GM18508 (cell line): ENCODE results near the gene TRIP13.
"Not testable (repeated sequence)": the region's sequence is repeated elsewhere in the genome, so short reads cannot be mapped to it uniquely, and the experiment has no call there.

Experiments
- ATAC-seq: cut with Tn5 transposase; IDR thresholded peaks from one replicate; pipeline ENCODE4 v1.9.1; 2021; ENCODE audit warnings: moderate number of reproducible peaks; ENCODE audit not compliant: insufficient read depth, unreplicated experiment

Gene TRIP13

DNA sequence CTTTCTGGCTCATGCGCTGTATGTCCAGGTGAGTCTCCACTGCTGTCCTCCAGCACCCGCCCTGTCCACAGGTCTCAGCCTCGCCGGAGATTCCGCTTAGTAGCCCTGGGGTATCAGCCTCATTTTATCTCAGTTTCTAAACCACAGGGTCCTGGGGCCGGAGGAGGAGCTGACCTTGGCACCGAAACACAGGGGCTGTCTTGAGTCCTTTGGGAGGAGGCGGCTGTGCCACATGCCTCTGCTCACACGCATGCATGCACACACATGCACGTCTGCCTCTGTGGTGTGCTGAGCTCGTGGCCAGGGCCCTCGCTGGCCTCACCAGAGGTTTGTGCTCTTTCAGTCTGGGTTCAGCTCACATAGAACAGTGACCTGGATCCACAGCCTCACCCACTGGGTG, 23.3 kb downstream of the TRIP13 start:
- ATAC-seq, result no peak

DNA sequence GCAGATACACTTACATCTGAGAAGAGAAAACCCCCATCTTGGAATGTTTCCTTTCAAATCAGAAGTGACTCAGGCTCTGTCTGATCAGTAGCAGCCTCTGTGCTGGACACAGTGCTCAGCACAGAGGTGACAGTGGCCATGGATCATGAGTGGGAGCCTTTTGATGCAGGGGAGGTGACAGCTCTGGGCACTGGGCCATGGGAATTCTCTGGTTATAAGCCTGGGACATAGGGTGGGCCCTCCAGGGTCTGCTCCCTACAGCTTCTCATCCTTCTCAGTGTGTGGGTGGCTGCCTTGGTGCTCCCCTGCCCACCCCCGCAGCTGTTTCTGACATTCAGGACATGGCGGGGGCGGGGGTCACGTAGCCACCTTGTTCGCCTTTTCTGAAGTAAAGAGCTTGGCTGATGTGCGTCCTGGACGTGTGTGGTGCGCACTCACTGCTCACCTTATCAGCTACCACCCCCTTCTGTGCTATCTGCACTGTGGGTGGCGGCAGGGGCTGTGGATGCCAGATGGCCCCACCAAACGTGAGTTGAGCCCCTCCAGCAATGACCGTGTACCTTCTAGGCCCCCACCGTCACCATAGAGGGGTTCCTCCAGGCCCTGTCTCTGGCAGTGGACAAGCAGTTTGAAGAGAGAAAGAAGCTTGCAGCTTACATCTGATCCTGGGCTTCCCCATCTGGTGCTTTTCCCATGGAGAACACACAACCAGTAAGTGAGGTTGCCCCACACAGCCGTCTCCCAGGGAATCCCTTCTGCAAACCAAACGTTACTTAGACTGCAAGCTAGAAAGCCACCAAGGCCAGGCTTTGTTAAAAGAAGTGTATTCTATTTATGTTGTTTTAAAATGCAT, 24.0 kb downstream of the TRIP13 start:
- ATAC-seq, result no peak

GRCh38 chr5:918717-919116, 26.0 kb downstream of the TRIP13 start:
- not testable (repeated sequence) for ATAC-seq

DNA sequence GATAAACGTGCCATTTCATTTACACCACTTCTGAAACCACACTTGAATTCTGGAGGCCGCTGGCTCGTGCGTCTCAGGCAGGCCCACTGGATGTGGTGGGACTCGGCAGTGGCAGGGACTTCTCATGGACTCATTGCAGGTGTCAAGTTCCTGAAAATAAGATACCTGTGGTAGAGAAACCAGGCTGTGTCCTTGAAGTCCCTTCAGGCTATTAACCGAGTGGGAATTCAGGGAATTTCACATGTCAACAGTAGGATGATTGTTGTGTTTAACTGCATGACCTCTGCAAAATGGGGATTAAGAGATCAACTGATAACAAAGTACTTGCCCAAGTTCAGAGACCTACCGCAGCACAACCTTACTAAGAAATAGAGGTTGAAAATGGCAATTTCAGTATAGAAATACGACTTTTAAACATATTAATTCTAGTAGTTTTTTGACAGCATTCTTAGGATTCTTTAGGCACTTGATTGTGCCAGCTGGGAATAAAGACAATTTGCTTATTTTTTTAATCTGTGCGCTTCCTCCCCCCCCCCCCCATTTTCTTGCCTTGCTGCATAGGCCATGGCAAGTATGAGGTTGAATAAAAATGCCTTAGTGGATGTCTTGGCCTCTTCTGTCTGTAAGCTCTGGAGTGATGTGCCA, 26.8 kb downstream of the TRIP13 start:
- no peak for ATAC-seq

DNA sequence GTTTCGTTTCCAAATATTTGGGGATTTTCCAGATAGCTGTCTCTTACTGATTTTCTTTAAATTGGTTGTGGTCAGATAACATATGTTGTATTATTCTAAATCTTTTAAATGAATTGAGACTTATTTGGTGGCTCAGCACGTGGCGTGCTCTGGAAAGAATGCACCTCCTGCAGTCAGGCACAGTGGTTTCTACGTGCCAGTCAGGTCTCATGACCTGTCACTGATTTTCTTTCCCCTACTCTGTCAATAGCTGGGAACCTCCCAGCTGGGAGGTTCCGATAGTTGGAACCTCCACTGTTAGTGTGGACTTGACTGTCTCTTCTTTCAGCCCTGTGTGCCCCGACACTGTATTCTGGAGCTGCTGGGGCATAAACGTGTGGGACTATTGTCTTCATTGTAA, 27.6 kb downstream of the TRIP13 start:
- ATAC-seq, result no peak

DNA sequence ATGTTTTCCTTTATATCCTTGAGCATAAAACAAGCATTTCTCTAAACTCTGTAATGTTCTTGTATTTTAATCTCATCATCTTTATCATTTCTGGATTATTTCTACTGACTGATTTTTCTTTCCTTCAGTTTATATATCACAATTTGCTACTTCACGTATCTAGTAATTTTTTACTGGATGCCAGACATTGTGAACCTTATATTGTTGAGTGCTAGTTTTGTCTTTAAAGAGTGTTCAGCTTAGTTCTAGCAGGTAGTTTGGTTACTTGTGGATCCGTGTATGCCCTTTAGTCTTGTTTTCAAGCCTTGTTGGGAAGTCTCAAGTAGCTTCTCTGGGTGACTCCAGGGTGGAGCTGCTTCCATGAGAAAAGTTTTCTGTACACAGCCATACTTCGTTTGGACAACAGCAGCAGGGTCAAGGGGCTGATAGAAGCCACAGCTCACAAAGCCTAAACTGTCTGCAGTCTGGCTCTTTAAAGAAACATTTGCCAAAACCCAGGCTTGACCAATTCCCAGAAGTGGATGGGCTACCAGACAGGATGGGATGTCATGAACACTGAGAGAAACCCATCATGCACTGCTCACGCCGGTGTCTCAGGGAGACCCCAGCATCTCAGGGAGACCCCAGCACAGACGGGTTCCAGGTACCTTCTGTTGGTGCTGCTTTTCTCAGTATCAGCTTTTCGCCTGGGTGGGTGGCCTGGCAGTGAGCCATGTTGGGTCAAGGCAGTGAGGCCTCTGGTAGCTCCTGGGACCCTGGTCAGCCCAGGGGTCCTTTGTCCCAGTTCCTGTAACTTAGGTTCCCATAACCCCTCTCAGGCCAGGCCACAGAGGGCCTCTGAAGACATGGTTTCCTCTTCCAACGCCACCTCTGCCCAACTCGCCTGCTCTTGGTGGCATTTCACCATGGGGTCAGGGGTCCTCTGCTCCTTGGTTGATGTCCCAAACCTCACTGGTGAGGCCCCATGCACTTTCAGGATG, 29.1 kb downstream of the TRIP13 start:
- no peak for ATAC-seq

- ATAC-seq, result no peak
Measured at GRCh38 chr5:922436-923280, 30.0 kb downstream of the TRIP13 start.

GRCh38 chr5:923281-923873, 30.7 kb downstream of the TRIP13 start:
- ATAC-seq, result no peak

DNA sequence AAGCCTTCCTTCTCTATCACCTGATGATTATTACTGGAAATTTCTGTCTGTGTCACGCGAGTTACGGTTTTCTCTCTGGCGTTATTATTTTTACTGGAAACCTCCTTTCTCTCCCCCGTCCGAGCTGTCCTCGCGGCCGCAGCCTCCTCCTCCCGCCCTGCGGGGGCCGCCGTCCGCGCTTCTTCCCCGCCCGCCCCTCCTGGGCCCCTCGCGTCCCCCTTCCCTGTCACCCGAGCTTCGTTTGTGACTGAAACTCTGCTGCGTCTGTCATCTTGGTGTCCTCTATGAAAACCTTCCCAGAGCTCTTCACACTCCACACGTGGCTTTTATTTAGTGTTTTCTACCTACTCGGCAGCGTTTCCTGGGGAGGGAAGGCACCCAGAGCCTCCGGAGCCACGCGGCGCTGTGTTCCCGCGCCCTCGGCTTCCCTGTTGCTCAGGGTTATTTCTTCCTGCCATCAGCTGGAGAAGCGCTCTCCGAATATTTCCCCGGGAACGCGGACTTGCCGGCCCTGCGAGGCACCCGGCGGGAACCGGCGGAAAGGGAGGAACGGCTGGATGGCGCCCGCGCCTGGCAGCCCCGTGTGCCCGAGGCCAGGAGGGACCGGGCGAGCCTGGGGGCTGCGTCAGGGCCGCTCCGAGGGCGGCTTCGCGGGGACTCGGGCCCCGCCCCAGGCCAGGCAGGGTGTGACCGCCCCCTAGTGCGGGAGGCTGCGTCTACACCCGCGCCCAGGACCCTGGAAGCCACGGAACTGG, 33.9 kb downstream of the TRIP13 start:
- no peak for ATAC-seq

GRCh38 chr5:927172-928015, 34.7 kb downstream of the TRIP13 start:
- ATAC-seq, result no peak

DNA sequence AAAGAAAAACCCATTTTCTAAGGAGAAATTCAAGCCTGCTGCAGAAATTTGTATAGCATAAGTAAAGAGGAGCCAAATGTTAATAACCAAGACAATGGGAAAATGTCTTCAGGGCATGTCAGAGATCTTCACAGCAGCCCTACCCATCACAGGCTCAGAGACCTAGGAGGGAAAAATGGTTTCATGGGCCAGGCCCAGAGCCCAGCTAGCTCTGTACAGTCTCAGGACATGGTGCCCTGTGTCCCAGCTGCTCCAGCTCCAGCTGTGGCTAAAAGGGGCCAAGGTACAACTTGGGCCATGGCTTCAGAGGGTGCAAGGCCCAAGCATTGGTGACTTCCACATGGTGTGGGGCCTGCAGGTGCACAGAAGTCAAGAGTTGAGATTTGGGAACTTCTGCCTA, 36.5 kb downstream of the TRIP13 start:
- ATAC-seq, result not testable (repeated sequence)

GRCh38 chr5:929596-929995, 36.9 kb downstream of the TRIP13 start:
- ATAC-seq, result no peak

DNA sequence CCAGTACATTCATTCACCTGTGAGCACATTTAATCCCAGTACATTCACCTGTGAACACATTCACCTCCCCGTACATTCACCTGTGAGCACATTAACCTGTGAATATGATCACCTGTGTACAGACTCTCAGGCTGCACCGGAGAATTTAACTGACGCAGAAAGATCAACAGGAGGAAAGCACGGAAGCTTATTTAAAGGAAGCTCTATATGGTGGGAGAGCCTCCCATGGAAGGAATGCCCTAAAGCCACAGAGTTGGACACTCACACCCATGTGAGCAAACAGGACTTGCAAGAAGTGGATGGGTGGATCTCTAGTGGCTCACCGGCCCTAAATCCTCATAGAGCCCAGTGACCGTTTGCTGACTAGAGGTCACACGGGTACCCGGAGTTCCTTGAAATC, 38.2 kb downstream of the TRIP13 start:
- ATAC-seq, result no peak

- ATAC-seq, result no peak
Measured at GRCh38 chr5:931570-932145, 39.0 kb downstream of the TRIP13 start.

DNA sequence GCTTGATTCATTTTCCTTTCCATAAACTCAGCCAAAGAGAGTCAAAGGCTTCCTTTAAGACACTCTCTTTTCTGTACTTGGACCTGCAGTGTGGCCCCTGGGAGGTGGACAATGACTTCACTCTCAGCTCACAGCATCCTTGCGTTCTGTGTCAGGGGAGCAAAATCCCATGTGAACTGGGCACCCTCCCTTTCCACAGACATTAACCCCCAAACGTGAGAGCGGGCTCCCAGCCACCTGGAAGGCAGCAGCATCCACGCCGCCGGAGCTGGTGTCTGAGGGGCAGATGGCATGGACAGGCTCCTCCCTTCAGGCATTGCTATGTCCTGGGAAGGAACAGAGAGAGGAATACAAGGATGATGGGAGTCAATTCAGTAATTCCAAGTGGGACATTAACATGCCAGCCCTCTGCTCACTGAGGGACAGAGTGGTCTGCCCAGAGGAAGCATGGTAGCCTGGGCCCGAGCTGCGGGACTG, 39.5 kb downstream of the TRIP13 start:
- no peak for ATAC-seq

- ATAC-seq, result no peak
Measured at GRCh38 chr5:932628-933250, 40.1 kb downstream of the TRIP13 start.
